Hindlimb muscle (tissue), 1 donor: Measurements from ENCODE around the gene SEZ6L. TPM values are rescaled to one million over a fixed set of nuclear protein-coding genes. Genes with fewer than 3 reads are reported as not detected.

Experiments used
- DNase-seq: peaks from one replicate; pipeline ENCODE4 v3.0.0-alpha.2; 2013
- polyA plus RNA-seq: library from polyadenylated mRNA; unstranded; fragments of 120-200 nt; gene quantifications from one replicate; pipeline ENCODE4 v1.2.1, GENCODE V29; 2013; ENCODE audit not compliant: insufficient read length

Gene SEZ6L
- polyA plus RNA-seq, 1 donor: 0.31 TPM

DNA sequence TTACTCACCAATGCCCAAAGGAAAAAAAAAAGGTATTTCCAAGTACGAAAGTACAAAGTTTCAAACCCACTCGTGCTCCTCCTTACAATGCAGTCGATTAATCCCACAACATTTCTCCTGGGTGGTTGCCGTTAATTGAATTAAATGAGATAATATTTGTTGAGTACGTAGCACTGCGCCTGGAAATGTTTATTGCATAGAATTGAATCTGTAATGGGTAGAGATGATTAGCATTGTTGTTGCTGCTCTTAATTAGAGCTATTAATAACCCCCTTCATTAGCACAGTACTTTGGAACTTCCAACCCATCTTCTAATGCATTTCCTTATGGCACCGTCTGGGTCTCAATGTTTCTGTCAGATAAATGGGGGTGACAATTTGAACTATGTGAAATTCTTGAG lies 77.3 kb downstream of the SEZ6L start:
- DNase-seq: no peak

DNA sequence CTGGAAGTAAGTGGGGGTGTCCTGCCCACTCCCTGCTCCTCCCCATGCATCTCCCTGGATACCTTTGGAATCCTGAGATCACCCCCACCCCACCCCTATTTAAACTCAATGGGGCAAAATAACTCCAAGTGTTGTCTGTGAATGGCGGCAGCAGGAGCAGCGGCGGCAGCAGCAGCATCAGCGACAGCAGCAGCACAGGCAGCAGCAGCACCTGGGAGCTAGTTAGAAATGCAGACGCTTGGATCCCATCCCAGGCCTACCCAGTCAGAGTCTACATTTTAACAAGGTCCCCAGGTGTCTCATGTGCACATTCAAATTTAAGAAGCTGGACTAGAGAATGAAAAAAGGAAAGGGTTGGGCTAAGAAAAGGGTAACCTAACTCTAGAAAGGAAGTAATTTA lies 82.6 kb downstream of the SEZ6L start:
- DNase-seq: no peak

GRCh38 chr22:26259510-26259909 lies 90.2 kb downstream of the SEZ6L start:
- peak; percentile 5 for DNase-seq

DNA sequence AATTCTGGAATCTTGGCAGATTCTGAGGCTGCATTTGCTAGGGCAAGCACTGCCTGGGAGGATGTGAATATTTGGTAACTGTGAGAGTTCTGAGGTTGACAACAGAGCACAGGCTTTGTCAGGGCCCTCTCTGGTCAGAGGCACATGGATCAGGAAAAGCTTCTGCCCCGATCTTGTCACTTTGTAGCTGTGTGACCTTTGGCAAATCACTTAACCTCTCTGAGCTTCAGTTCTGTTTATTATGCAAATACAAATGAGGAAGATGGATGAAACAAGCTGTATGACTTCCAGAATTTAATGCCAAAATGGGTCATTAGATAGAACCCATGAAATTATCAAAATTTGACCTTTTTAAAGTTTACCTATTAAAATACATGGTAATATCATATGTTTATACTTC lies 94.9 kb downstream of the SEZ6L start:
- no peak for DNase-seq

GRCh38 chr22:26265281-26265680 lies 96.0 kb downstream of the SEZ6L start:
- no peak for DNase-seq

DNA sequence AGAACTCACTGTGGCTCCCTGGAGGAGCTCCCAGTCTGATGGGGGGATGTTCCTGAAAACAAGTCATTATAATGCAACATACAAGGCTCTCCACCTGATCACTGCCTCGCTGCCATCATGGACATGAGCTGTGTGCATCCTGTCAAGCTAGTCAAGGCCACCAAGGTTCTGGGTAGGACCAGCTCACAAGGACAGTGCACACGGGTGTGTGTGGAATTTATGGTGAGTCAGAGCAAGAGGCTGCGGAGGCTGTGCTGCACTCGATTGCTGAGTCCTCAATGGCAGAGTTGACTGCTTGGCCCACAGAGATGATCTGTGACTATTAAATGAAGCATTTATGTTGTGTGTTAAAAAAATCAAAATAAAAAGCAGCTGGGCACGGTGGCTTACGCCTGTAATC lies 96.6 kb downstream of the SEZ6L start:
- DNase-seq: no peak

GRCh38 chr22:26267856-26268255 lies 98.6 kb downstream of the SEZ6L start:
- DNase-seq: no peak

DNA sequence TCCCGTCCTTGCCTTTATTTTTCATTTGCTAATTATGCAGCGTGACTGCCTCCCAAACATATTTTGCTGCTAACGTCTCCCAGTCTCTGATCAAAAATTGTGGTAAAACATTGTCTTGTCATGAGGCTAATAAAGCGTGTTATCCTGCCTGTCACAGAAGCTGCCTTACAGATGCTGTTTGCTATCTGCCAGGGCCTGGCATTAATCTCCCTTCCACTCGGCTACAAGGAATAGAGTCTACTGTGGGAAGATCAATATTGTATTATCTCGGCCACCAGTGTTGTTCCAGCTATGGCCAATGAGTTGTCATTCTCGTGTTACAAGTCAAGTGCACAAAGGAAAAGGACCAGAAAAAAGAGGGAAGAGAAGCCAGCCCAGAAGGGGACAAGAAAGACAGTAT lies 100.3 kb downstream of the SEZ6L start:
- DNase-seq: no peak

- no peak for DNase-seq
Measured at GRCh38 chr22:26271427-26271826, 102.2 kb downstream of the SEZ6L start.

GRCh38 chr22:26273011-26273675 lies 103.9 kb downstream of the SEZ6L start:
- DNase-seq: no peak

- no peak for DNase-seq
Measured at GRCh38 chr22:26276529-26277160, 107.4 kb downstream of the SEZ6L start.

- no peak for DNase-seq
Measured at GRCh38 chr22:26281941-26282340, 112.7 kb downstream of the SEZ6L start.

GRCh38 chr22:26283330-26283729 lies 114.1 kb downstream of the SEZ6L start:
- no peak for DNase-seq

- DNase-seq: no peak
Measured at GRCh38 chr22:26285632-26286031, 116.4 kb downstream of the SEZ6L start.

DNA sequence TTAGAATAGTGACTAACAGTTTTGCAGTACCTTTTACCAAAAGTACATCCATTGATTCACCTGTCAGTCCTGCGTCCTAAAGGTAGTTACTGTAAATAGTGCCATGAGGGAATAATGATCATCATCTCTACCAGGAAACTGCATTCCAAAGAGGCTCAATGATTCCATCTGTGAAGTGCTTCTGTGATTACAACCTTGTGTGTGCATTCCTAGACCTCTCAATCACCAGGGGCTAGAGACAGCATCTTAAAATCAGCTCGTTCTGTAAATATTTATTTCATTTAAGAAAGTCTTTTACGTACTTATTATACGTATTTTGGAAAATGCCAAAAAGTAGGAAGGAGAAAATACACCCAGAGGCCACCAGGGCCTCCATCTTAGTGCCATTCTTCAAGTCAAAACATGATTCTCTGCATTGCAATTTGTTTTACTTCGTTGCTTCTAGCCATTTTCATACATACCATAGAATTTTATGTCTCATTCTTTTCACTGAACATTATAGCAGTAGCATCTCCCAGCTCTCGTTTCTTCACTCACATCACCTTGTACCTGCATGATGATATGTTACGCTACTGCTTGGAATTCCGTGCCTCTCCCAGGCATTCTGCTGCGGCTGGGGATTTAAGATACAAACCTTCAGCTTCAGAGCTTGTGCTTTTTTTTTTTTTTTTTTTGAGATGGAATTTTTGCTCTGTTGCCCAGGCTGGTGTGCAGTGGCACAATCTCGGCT lies 117.0 kb downstream of the SEZ6L start:
- DNase-seq: no peak

DNA sequence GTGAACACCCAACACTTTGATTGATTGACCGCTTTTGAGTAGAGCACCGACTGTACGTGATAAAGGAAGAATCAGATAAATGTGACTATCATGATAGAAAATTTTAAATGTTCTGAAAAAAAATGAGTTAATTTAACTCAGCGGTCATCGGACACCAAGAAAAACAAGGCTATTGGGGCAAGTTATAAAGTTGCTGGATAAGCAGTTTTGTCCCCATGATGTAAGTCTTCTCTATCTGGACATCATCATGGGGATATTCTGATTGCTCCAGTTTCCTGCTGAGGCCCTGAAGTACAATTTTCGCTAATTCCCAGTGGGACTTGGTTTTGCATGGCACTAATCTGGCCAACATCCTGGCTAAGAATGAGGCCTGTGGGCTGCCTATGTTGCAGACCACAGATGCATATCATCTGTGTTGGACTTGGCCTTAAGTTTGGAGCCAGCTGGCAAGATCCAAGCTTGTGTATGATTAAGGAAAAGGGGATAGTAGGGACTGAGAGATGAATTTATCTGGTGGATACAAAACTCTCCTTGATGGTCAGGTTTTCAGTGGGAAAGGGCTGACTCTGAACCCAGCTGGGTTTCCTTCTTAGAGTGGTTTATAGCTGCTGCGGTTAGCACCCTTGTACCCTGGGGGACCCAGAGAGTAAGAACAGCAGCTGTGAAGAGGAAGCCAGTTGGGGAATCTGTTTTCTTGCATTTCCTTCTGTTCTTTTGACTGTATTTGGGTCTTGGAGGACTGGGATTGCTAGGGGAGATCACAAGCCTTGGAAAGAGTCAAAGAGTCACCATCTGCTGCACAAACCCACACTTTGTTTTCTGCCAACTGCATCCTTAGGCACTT lies 118.3 kb downstream of the SEZ6L start:
- DNase-seq: no peak

- no peak for DNase-seq
Measured at GRCh38 chr22:26289611-26290101, 120.4 kb downstream of the SEZ6L start.

GRCh38 chr22:26291940-26292666 lies 122.8 kb downstream of the SEZ6L start:
- no peak for DNase-seq

DNA sequence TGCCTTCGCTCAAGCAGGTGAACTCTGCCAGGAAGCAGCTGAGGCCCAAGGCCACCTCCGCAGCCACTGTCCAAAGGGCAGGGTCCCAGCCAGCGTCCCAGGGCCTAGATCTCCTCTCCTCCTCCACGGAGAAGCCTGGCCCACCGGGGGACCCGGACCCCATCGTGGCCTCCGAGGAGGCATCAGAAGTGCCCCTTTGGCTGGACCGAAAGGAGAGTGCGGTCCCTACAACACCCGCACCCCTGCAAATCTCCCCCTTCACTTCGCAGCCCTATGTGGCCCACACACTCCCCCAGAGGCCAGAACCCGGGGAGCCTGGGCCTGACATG lies 123.4 kb downstream of the SEZ6L start:
- DNase-seq: no peak

GRCh38 chr22:26295563-26296126 lies 126.4 kb downstream of the SEZ6L start:
- no peak for DNase-seq

- DNase-seq: no peak
Measured at GRCh38 chr22:26298605-26299310, 129.5 kb downstream of the SEZ6L start.
